HepG2 (cell line): ENCODE results near the gene POTEJ. TPM values are rescaled to one million over a fixed set of nuclear protein-coding genes. Genes with fewer than 3 reads are reported as not detected.
"Not testable (repeated sequence)": the region's sequence is repeated elsewhere in the genome, so short reads cannot be mapped to it uniquely, and the experiment has no call there.

Source experiments
- ATAC-seq: fragments of 200-7000 bp; cut with Tn5 transposase; 3 replicates; pipeline ENCODE4 v1.9.1; 2020; ENCODE audit warnings: mild to moderate bottlenecking, moderate library complexity
- BruUV-seq: library from RNA; stranded (reverse); fragments of 400-500 nt; replicated peaks from 2 replicates; lab custom pipeline; 2021; lab: Mats Ljungman, UMichigan
- CTCF ChIA-PET: fragments of 300-600 bp; formaldehyde crosslinking; extraction: SDS; loops from one replicate; lab custom pipeline; 2021; ENCODE audit warnings: low total read pairs, inconsistent platforms, low intra/inter-chr PET ratio; lab: Yijun Ruan, JAX
- POLR2A ChIA-PET: fragments of 350-600 bp; sonication (Branson Sonifier 250); formaldehyde crosslinking; loops from one replicate; lab custom pipeline; 2020; ENCODE audit warnings: antibody characterized with exemption, inconsistent platforms; lab: Yijun Ruan, JAX
- DNase-seq: peaks from one replicate; pipeline ENCODE4 v3.0.0-alpha.2; 2015; ENCODE audit warnings: low spot score
- FAIRE-seq: peaks from 3 replicates; lab custom pipeline; 2011; peaks lifted over from hg19 to GRCh38; lab: Jason Lieb, UNC
- H2AFZ ChIP-seq: one replicate; pipeline ENCODE4 v1.6.1; 2011; ENCODE audit warnings: low read length, inconsistent platforms
- H3K27ac ChIP-seq: fragments of 300-600 bp; 3 replicates; pipeline ENCODE4 v1.8.0; 2011; ENCODE audit warnings: mixed run types, mild to moderate bottlenecking, mixed read lengths, low read length, inconsistent platforms; ENCODE audit not compliant: insufficient read depth; ENCODE audit errors: extremely low read length
- H3K27me3 ChIP-seq, 2 experiments: fragments of 200-600 bp in 1 of 2; 2 replicates in 1 of 2; 3 replicates in 1 of 2; pipeline versions ENCODE4 v1.6.0 to v1.8.0; 2011; ENCODE audit warnings: low read length in 2 of 2, mild to moderate bottlenecking in 2 of 2, moderate library complexity in 2 of 2, inconsistent platforms in 1 of 2; ENCODE audit not compliant: insufficient read depth in 2 of 2, control insufficient read depth in 1 of 2
- H3K36me3 ChIP-seq, 2 experiments: fragments of 200-600 bp in 1 of 2; replicated peaks in 1 of 2; 2 replicates in 1 of 2; 3 replicates in 1 of 2; pipeline versions ENCODE4 v1.5.1 to v1.8.0; 2011; ENCODE audit warnings: low read length in 2 of 2, inconsistent platforms in 1 of 2; ENCODE audit not compliant: insufficient read depth in 2 of 2, control insufficient read depth in 1 of 2
- H3K4me1 ChIP-seq: 2 replicates; pipeline ENCODE4 v1.5.1; 2012; ENCODE audit warnings: low read length, inconsistent platforms; ENCODE audit not compliant: insufficient read depth
- H3K4me2 ChIP-seq: 2 replicates; pipeline ENCODE4 v1.6.0; 2011; ENCODE audit warnings: low read depth, low read length, inconsistent platforms
- H3K4me3 ChIP-seq, 3 experiments: fragments of 200-600 bp in 1 of 3; sonication (generic), shearing (Covaris generic) in 1 of 3; replicated peaks in 1 of 3; 2 replicates each; pipeline ENCODE4 v1.5.1; 2011 to 2016; ENCODE audit warnings: low read length in 3 of 3, inconsistent platforms in 2 of 3, low read depth in 2 of 3, mild to moderate bottlenecking in 2 of 3, control low read depth in 1 of 3, mixed read lengths in 1 of 3; ENCODE audit not compliant: insufficient read depth in 1 of 3
- H3K79me2 ChIP-seq: one replicate; pipeline ENCODE4 v1.6.1; 2011; ENCODE audit warnings: low read length, inconsistent platforms; ENCODE audit not compliant: insufficient read depth
- H3K9ac ChIP-seq: 2 replicates; pipeline ENCODE4 v1.6.0; 2011; ENCODE audit warnings: mild to moderate bottlenecking, low read depth, low read length, inconsistent platforms; ENCODE audit not compliant: insufficient read depth
- H3K9me3 ChIP-seq: 2 replicates; pipeline ENCODE4 v1.5.1; 2012; ENCODE audit warnings: mild to moderate bottlenecking, low read length
- H4K20me1 ChIP-seq: 2 replicates; pipeline ENCODE4 v1.6.0; 2011; ENCODE audit warnings: inconsistent platforms, mild to moderate bottlenecking, low read length, moderate library complexity; ENCODE audit not compliant: insufficient read depth
- WGBS: methylation state at CpG from one replicate; pipeline ENCODE4 v1.1.6; 2017; ENCODE audit warnings: low lambda C conversion rate; 5-methylcytosine and 5-hydroxymethylcytosine counted together
- in situ Hi-C: cut with HindIII; loops from 2 replicates; pipeline ENCODE4 v1.10.0; 2017; ENCODE audit warnings: low pct_unique_long_range_greater_than_20kb; ENCODE audit not compliant: extremely low pct_ligation_motif_present
- intact Hi-C: fragments of 100-400 bp; cut with micrococcal nuclease; formaldehyde crosslinking; loops from one replicate; pipeline ENCODE4 v1.10.0; 2022; ENCODE audit not compliant: unreplicated experiment
- polyA plus RNA-seq, 8 experiments: library from polyadenylated mRNA; depleted of rRNA in 3 of 8; stranded (reverse) in 7 of 8; unstranded in 1 of 8; fragments of >200 nt; fragmentation: Illumina TruSeq in 4 of 8; extraction: Trizol in 4 of 8; gene quantifications; 2 replicates each; pipeline versions ENCODE4 v1.2.1 to v1.2.3, GENCODE V29; 2011 to 2016; ENCODE audit warnings: low read depth in 4 of 8, missing spikeins in 1 of 8, mixed read lengths in 1 of 8; ENCODE audit not compliant: insufficient read depth in 1 of 8
- total RNA-seq, 5 experiments: library from RNA; depleted of rRNA; stranded (reverse); fragments of >200 nt; fragmentation: Illumina TruSeq; extraction: Trizol; gene quantifications; 2 replicates each; pipeline ENCODE4 v1.2.3, GENCODE V29; 2016; ENCODE audit warnings: low read depth in 1 of 5

Gene POTEJ
- total and polyA plus RNA-seq, 2 of the 13 experiments (the other 11 are each of a cell fraction or from before 2014, with no cell fraction given) = 0.04 TPM; not detected in 1

DNA sequence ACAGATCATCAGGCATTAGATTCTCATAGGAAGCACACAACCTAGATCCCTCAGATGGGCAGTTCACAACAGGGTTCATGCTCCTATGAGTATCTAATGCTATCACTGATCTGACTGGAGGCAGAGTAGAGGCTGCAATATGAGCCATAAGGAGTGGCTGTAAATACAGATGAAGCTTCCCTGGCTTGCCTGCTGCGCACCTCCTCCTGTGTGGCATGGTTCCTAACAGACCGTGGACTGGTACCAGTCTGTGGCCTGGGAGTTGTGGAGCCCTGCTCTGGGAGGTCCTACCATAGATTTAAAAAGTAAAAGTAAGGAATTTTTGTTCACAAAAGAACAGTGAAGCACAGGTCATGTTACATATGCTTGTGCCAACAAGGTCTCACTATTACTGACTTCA, 27.7 kb downstream of the POTEJ start:
- H3K4me3 ChIP-seq, intact Hi-C loops, H3K9ac ChIP-seq, H3K27me3 ChIP-seq, H3K4me1 ChIP-seq, FAIRE-seq, ATAC-seq, H2AFZ ChIP-seq, DNase-seq, in situ Hi-C loops, H3K4me2 ChIP-seq, BruUV-seq, H3K79me2 ChIP-seq, H3K36me3 ChIP-seq, H3K27ac ChIP-seq, CTCF ChIA-PET, POLR2A ChIA-PET, H3K9me3 ChIP-seq, H4K20me1 ChIP-seq: not testable (repeated sequence)
- 13% methylated on average over 2 of the region's 2 CpGs for WGBS

- WGBS = 15% methylated on average over 4 of the region's 4 CpGs
- POLR2A ChIA-PET, H3K4me2 ChIP-seq, H2AFZ ChIP-seq, intact Hi-C loops, BruUV-seq, H3K27me3 ChIP-seq, in situ Hi-C loops, H3K27ac ChIP-seq, ATAC-seq, DNase-seq, H3K36me3 ChIP-seq, CTCF ChIA-PET, H4K20me1 ChIP-seq, H3K79me2 ChIP-seq, H3K4me3 ChIP-seq, H3K9me3 ChIP-seq, H3K9ac ChIP-seq, H3K4me1 ChIP-seq, FAIRE-seq: not testable (repeated sequence)
Measured at GRCh38 chr2:130641688-130642087, 30.4 kb downstream of the POTEJ start.

- H3K79me2 ChIP-seq, H3K9ac ChIP-seq, H3K4me1 ChIP-seq, FAIRE-seq, H3K9me3 ChIP-seq, H4K20me1 ChIP-seq, H3K27me3 ChIP-seq, H3K4me2 ChIP-seq, intact Hi-C loops, POLR2A ChIA-PET, H3K36me3 ChIP-seq, BruUV-seq, in situ Hi-C loops, DNase-seq, H2AFZ ChIP-seq, H3K27ac ChIP-seq, H3K4me3 ChIP-seq, ATAC-seq, CTCF ChIA-PET: not testable (repeated sequence)
- 0% methylated on average over 1 of the region's 1 CpG for WGBS
Measured at GRCh38 chr2:130649285-130649684, 38.0 kb downstream of the POTEJ start.

DNA sequence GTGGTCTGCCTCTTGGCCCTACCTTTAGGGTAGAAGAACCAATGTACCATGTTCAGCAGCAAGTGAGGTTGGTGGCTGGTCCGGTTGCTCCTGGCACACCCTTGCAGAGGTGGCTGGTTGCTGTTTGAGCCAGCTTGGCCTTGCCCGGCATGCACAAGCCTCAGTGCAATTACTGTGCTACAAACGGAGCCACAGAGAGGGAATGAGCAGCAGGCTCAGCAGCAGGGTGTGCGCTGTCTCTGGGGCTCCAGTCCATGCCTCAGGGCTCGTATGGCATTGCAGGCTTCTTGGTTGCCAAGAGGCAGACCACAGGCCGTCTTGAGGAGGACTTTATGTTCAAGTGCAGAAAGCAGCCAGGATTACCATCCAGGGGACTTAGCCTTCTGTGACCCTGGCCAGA, 53.3 kb downstream of the POTEJ start:
- H3K9me3 ChIP-seq, H3K27ac ChIP-seq, POLR2A ChIA-PET, H3K9ac ChIP-seq, in situ Hi-C loops, FAIRE-seq, H3K36me3 ChIP-seq, H3K27me3 ChIP-seq, intact Hi-C loops, H3K4me2 ChIP-seq, H3K79me2 ChIP-seq, H4K20me1 ChIP-seq, H3K4me3 ChIP-seq, ATAC-seq, H3K4me1 ChIP-seq, BruUV-seq, H2AFZ ChIP-seq, CTCF ChIA-PET, DNase-seq: not testable (repeated sequence)
- 8% methylated on average over 2 of the region's 6 CpGs for WGBS
